Measurements from ENCODE around the gene DPYSL5.

DPYSL5 gene

DNA sequence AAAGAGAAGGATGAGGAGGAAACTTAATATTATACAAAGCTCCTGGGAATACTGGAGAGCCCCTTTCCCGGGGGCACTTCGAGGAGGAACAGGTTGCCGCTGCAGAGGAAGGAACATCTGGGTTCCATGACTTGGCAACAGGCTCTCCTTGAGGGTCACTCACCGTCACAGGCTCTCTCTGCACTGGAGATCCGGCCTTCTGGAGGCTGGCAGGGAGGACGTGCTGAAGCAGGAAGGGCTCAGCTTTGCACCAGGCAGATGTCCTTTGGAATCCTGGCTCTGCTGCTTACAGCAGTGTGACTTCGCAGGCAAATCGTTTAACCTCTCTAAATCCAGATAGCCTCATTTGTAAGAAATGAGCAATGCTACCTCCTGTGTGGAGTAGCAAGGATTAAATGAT, 2.9 kb upstream of the DPYSL5 start:
- in situ Hi-C loops (cut with HindIII; ENCODE audit: low sequenced_read_pairs) = no loop called here

DNA sequence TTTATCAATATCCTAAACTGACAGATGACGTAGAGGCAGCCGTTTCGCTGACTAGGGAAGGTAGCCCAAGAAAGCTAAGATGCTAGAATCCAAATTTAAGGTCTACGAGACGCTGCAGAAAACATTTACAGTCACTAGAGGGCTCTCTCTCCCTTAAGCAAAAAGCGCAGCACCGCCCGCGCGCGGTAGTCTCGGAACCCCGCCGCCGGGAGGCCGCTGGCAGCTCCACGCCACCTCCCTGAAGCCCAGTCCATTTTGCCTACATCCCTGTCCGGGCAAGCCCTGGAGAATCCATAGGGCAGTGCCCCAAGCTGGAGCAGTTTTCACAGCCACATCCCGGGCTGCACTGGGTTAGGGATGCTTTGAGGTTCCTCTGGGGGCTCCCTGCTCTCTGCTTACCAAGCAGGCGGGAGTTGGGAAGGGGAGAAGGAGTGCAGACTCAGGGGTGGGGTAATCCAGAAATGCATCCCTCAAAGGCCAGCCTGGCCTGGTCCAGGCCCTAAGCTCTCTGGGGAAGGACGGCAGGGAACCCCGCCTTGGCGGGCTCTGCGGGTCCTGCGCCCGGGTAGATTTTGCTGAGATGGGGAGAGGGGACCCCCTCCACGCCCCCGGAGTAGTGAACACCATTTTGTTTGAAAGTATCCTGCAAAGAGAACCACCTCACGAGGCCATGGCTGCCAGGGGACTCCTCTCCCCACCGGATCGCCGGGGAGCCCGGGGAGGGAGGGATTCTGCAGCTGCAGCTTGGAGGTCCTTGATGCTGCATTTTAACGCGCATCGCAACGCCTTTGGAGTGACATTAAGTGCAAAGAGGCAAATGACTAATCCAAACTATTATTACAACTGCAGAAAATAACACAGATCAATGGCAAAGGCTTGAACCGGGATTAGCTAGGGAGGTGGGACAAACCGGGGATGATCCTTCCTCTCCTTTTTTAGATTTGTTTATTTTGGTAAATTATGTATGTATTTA, 1.3 kb upstream of the DPYSL5 start:
- in situ Hi-C loops (cut with HindIII; ENCODE audit: low sequenced_read_pairs) = no loop called here

DNA sequence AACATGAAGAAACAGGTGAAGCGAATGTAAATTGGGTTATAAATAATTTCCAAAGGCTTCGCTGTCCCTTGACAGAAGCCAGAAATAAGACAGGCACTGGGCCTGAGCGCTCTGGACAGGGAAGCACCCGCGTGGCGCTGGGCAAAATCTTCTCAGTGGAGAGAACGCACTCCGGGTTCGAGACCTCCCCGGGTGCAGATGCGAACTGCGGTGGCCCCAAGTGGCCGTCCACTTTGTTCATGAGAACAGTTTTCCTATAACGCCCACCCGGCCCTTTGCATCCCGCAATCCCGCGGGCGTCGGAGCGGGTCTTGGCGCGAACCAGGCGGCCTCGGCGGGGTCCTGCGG, 651 bp upstream of the DPYSL5 start:
- in situ Hi-C loops (cut with HindIII; ENCODE audit: low sequenced_read_pairs) = no loop called here

DNA sequence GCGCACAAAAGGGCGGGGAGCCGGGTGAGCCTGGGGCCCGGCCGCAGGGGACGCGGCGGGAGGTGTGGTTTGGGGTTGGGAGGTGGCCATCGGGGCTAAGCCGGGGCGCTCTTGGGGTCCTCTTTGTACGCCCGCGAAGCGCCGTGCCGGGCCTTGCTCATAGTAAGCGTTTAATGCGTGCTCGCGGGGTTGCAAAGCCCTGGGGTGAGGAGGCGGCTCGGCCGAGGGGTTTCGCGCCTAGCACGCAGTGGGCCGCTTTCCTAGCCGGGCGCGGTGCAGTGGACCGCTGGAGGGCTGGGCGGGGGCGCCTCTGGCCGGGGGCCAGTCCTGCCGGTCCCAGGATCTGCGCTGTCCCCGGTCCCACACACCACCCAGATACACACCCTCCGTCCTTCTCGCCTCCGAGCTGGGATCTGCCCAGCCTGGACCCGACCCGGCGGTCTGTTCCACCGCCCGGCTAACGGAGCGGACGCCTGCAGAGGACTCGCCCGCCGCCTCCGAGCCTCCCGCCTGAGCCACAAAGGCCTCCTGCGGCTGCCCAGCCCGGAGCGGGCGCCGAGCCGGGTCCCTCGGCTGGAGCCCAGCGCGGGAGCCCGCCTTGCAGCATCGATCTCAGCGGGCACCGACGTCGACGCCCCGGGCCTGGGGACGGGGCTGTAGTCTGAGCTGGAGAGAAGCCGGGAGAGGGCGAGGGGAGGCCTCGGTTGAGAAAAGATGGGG, 564 bp downstream of the DPYSL5 start:
- in situ Hi-C loops (cut with HindIII; ENCODE audit: low sequenced_read_pairs) = no loop called here

DNA sequence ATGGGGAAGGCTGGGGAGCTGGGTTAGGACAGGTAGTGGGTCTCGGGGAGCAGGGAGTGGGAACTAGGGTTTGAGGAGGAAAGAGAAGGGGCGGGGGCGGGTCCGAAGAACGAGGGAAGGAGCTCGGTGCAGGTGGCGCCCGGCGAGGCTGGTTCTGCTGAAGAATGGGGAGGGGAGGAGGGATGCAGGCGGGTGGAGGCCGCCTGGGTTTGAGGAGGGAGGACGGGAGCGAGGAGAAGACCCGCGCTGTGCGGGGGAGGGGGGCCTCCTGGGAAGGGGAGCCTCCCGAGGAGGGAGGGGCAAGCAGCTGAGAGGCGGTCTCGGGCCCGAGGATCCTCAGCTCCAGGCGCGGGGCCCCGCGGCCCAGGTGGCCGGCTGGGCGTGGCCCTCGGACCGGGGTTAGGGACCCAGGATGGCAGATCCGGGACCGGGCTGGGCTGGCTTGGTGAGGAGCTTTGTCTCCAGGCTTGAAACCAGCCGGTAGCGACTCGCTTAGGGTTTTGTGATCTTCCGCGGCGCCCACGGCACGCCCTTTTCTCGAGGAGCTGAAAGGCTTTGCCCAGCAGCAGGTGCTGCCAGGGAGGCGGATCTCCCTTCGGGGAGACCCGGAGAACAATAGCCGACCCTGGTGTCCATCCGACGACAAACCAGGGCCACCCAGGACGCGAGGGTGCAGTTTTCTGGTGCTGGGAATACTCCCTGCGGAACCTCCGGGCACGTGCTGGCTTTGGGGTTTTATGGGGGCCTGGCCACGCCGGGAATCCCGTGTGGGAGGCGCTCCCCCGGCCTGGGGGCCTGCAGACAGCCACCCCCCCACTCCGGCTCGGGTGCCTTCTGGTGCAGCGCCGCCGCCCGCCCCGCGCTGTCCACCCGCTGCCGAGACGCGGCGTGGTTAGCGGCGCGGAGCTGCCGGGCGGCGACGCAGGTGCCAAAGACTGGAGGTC, 1.4 kb downstream of the DPYSL5 start:
- in situ Hi-C loops (cut with HindIII; ENCODE audit: low sequenced_read_pairs) = no loop called here

DNA sequence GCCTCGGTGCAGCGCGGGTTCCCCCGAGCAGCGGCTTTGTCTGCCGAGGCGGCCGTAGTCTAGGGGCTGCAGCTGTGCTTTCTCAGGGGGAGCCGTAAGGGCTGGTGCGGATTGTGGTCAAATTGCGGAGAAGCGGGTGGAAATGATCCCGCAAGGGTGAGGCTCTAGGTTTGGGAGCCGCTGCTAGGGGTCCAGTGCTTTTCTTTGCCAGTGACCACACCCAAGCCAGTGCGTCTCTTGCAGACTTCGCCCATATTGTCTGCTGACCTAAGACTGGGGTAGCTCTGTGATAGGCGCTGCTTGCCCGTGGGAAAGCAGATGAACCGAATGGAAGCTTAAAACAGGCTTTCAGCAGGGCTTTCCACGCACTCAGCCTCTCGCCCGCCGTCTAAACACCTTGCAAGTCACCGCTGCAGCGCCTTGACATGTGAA, 2.1 kb downstream of the DPYSL5 start:
- in situ Hi-C loops (cut with HindIII; ENCODE audit: low sequenced_read_pairs) = no loop called here

DNA sequence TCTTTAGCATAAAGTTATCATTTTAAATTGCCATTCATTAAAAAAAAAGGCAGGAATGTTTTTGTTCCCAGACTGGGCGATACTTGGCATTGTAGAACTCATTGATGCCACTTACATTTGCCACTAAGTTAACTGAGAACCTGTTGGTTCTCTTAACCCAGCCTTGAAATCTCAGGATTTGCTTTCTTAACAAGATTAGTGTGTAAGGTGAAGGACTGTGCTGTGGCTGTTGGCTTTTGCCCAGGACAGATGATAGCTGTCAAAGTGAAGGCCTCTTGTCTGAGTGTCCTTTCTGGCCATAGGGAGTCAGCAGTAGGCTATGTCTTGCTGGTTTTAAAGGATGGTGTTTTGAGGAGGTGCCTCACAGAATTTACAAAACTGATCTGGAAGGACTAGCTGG, 2.6 kb downstream of the DPYSL5 start:
- in situ Hi-C loops (cut with HindIII; ENCODE audit: low sequenced_read_pairs) = no loop called here

DNA sequence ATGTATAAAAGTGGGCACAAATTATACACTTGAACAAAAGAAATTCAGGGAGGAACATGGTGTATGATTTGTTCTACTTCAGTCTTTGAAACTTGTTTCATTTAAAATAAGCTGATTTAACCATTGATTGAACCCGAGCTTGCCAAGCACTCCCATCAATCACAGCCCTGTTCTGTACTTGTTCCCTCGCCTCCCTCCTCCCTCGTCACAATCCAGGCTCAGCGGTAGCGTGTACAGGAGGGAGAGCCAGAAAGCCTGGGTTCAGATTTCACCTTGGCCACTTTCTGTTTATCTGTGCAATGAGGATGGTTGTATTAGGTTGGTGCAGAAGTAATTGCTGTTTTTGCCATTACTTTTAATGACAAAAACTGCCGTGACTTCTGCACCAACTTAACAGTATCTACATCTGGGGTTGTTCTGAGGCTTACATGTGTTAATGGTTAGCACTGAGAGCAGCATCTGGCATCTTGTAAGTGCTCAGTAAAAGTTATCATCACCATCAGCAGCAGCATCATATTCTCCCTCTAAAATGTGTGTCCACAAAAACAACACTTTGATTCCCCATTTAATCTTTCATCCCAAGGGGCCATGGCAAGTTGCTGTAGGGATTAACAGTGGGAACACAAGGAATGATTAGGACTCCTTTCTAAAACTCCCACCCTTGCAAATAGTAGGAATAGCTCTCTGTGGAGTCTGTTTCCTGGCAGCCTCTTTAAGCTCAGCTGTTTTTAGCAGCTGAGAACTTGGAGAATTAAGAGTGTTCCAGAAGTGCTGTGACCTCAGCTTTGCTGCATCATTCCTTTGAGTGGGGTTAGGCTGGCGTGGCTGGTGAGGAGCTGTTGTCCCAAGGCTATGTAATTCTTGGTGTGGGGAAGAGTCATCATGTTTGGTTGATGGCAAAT, 4.7 kb downstream of the DPYSL5 start:
- in situ Hi-C loops (cut with HindIII; ENCODE audit: low sequenced_read_pairs) = no loop called here

DNA sequence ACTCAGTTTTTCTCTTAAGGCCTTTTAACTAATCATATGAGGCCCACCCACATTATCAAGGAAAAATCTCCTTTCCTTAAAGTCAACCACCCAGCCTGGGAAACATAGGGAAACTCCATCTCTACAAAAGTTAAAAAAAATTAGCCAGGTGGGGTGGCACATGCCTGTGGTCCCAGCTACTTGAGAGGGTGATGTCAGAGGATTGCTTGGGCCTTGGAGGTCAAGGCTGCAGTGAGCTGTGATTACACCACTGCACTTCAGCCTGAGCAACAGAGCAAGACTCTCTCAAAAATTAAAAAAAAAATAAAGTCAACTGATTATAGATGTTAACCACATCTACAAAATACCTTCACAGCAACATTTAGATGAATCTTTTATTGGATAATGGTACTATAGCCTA, 5.8 kb downstream of the DPYSL5 start:
- in situ Hi-C loops (cut with HindIII; ENCODE audit: low sequenced_read_pairs) = no loop called here

DNA sequence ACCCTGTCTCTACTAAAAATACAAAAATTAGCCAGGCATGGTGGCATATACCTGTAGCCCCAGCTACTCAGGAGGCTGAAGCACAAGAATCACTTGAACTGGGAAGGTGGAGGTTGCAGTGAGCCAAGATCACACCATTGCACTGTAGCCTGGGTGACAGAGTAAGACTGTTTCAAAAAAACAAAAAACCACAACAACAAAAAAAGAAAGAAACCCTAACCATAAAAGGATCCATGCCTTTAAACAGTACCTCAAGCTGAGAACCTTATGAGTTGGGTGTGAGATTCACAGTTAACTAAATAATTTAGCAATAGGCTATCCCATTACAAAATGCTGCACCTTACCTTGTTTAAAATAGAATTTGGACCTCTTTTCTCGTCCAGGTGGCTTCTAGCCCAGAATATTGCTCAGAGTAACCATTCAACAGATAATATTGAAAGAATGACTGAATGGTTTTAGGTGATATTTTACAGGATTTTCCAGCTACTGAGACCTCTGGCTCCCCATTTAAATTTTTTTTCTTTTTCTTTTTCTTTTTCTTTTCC, 6.4 kb downstream of the DPYSL5 start:
- in situ Hi-C loops (cut with HindIII; ENCODE audit: low sequenced_read_pairs) = no loop called here

DNA sequence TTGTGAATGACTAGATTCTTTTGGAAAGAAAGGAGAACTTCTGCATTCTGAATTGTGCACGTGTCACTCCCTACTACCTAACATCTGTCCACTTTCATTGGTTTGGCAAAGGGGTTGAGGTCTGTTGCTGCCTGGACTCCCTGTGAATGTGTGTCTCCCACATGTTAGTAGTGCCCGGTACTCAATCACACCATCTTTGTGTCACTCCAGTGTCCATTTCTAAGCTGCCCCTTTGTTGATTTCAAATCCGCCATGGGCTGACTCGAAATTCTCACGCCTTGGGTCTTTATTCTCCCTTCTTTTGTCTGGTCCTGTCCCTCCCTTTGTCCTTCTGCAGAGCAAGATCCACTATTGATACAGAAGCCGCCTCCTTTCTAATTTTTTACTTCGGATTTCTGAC, 7.5 kb downstream of the DPYSL5 start:
- in situ Hi-C loops (cut with HindIII; ENCODE audit: low sequenced_read_pairs) = no loop called here

DNA sequence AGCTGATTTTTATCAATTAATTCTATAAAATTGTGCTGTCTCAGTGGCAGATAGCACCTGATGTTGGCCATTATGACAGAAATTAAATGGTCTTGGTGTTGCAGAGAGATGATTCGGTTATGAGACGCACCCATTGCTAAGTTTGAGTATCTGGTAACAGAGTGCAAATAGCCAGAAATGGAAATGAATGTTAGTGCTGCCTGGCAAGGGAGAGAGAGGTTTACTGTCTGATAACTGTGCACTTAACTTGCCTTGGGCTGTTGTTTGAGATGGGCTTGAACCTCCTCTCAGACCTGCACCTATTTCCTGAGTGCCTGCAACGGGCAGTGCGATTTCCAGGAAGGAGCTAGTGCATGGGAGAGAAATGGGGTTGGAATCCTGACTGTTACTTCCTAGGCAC, 11.7 kb downstream of the DPYSL5 start:
- in situ Hi-C loops (cut with HindIII; ENCODE audit: low sequenced_read_pairs) = no loop called here

DNA sequence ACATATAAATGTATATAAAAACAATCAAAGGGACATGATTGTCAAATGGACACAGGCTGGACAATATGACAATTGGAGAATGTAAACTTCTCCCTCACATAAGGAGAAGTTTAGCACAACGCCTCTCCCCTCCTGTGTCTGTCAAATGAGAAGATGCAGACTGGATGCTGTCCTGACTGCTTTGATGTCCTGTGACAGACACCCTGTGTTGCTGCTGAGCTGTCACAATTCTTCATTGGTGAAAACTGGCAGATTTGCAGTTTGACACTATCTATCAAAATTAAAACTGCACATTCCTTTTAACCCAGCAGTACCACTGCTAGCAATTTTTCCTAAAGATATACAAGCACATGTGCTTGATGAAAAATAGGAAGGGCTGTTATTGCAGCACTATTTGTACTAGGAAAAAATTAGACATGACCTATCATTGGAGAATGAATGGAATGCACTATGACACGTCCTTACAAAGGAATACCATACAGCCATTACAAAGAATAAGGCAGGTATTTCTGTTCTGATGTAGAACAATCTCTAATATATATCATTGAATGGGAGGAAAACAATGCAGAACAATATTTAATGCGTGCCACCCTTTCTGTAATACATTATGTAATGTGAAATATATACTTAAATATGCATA, 12.4 kb downstream of the DPYSL5 start:
- in situ Hi-C loops (cut with HindIII; ENCODE audit: low sequenced_read_pairs) = no loop called here

DNA sequence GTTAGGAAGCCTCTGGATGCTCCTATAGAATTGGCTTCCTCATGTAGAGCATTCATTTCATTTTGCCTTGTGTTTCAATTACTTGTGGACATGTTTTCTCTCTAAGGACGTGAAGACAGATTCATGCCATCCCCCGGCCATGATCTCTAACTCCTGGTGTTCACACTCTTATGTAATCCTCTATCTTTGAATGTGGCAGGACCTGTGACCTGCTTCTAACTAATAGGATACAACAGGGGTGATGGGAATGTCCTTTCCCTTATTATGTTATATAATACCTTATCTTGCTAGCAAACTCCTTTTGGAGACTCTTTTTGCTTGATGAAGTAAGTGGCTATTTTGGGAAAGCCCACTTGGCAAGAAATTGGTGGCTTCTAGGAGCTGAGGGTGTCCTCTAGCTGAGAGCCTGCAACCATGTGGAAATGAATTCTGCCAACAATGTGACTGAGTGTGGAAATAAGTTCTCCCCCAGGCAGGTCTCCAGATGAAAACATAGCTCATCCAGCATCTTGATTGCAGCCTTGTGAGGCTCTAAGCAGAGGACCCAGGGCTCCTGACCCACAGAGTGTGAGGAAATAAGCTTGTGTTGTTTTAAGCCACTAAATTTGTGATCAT, 13.8 kb downstream of the DPYSL5 start:
- in situ Hi-C loops (cut with HindIII; ENCODE audit: low sequenced_read_pairs) = no loop called here

DNA sequence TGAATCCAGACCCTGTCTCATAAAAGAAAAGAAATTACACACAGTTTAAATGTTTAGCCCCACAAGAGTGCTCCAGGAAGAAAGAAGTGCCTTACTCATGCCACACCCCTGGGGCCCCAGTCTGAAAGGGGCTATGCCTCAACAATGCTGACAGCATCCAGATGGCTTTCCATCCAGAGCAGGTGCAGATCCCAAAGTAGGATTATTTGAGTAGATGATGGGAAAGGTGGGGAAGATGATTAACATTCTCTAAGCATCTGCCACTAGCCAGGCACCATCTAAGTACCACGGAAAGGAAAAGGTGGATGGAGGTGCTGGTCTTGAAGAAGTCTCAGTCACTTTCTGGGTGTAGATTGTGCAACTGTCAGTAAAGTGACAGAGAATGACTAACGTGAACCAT, 16.3 kb downstream of the DPYSL5 start:
- in situ Hi-C loops (cut with HindIII; ENCODE audit: low sequenced_read_pairs) = no loop called here

DNA sequence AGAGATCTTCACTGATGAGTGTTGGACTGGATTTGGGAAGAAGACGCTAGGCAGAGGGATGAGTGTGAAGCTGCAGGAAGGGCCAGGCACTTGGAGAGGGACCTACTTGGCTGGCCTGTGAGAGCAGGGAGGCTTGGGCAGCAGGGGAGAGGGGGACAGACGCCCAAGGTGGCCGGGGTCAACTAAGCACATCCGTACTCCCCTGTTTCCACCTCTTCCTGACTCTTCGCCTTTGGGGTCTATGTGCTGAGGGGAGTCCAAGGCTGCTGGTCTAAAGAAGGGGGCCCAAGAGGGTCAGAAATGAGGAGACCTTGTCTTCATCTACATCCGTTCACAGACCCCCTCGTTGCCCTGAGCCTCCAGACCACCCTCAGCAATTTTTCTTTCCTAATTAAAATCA, 16.7 kb downstream of the DPYSL5 start:
- in situ Hi-C loops (cut with HindIII; ENCODE audit: low sequenced_read_pairs) = no loop called here

DNA sequence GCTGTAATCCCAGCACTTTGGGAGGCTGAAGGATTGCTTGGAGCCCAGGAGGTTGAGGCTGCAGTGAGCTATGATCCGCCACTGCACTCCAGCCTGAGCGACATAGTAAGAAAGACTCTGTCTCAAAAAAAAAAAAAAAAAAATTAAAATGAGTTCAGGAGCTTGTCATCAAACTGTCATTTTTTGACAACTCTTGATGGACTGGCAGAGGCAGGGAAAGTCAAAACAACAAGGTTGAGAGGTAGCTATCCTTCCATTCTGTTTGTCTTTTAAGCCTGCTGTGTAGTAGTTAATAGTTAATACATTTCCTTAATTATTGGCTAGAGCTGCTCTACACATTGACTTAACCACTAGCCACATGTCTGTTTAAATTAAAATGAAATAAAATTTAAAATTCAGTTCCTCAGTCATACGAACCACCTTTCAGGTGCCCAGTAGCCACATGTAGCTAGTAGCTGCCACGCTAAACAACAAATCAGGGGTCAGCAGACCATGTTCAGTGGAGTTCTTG, 22.7 kb downstream of the DPYSL5 start:
- in situ Hi-C loops (cut with HindIII; ENCODE audit: low sequenced_read_pairs) = no loop called here

DNA sequence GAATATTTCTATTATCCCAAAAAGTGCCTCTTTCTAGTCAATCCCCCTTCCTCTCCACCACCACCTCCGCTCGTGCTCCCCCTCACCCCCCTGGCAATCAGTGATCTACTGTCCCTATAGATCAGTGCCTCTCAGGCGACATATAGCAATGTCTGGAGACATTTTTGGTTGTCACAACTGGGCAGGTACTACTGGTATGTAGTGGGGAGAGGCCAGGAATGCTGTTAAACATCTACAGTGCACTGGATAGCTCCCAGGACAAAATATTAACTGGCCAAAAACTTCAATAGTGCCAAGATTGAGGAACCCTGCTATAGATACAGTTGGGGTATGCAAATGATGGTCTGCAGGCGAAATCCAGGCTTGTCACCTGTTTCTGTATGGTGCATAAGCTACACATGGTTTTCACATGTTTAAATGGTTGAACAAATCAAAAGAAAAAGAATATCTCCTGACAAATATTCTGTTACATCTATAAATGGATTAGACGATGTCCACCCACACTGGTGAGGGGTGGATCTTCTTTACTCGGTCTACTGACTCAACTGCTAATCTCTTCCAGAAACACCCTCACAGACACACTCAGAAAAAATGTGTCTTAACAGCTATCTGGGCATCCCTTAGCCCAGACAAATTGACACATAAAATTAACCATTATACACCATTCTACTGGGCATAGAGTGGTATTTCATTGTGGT, 25.5 kb downstream of the DPYSL5 start:
- in situ Hi-C loops (cut with HindIII; ENCODE audit: low sequenced_read_pairs) = no loop called here
